Panc1 (cell line): ENCODE data around the gene PGD. TPM values are rescaled to one million over a fixed set of nuclear protein-coding genes. Genes with fewer than 3 reads are reported as not detected.

Source experiments
- ATAC-seq: fragments of 200-7000 bp; cut with Tn5 transposase; 2 replicates; pipeline ENCODE4 v1.9.1; 2020; ENCODE audit warnings: mild to moderate bottlenecking, moderate library complexity
- BruUV-seq: library from RNA; stranded (reverse); fragments of 400-500 nt; replicated peaks from 2 replicates; lab custom pipeline; 2021; lab: Mats Ljungman, UMichigan
- CTCF ChIA-PET: fragments of 300-600 bp; sonication (Branson Sonifier 250); formaldehyde crosslinking; loops from one replicate; lab custom pipeline; 2022; ENCODE audit warnings: antibody characterized with exemption; lab: Charles Lee
- POLR2A ChIA-PET: fragments of 300-600 bp; sonication (Branson Sonifier 250); formaldehyde crosslinking; loops from one replicate; lab custom pipeline; 2022; ENCODE audit warnings: antibody characterized with exemption; lab: Charles Lee
- DNase-seq: peaks from one replicate; pipeline ENCODE4 v3.0.0-alpha.2; 2010; ENCODE audit warnings: low read depth, low spot score
- H3K27ac ChIP-seq: 2 replicates; pipeline ENCODE4 v1.5.1; 2011; ENCODE audit warnings: mild to moderate bottlenecking, low read length, inconsistent platforms
- H3K27me3 ChIP-seq: fragments of 200-500 bp; sonication (Bioruptor generic); 2 replicates; pipeline ENCODE4 v1.6.0; 2014; ENCODE audit warnings: low read length, inconsistent platforms; ENCODE audit not compliant: control insufficient read depth, insufficient read depth
- H3K36me3 ChIP-seq: fragments of 200-500 bp; sonication (Bioruptor generic); 2 replicates; pipeline ENCODE4 v1.5.1; 2014; ENCODE audit warnings: inconsistent platforms, mild to moderate bottlenecking, low read length, moderate library complexity; ENCODE audit not compliant: control insufficient read depth, insufficient read depth
- H3K4me1 ChIP-seq: 2 replicates; pipeline ENCODE4 v1.5.1; 2011; ENCODE audit warnings: inconsistent platforms, mild to moderate bottlenecking, low read length, moderate library complexity; ENCODE audit not compliant: control insufficient read depth, insufficient read depth
- H3K4me3 ChIP-seq, 2 experiments: 2 replicates each; pipeline ENCODE4 v1.5.1; 2011 to 2012; ENCODE audit warnings: low read depth in 2 of 2, low read length in 2 of 2, mild to moderate bottlenecking in 2 of 2, inconsistent platforms in 1 of 2, moderate library complexity in 1 of 2
- H3K9me3 ChIP-seq: fragments of 200-500 bp; sonication (Bioruptor generic); 2 replicates; pipeline ENCODE4 v1.5.1; 2014; ENCODE audit warnings: low read depth, mild to moderate bottlenecking, inconsistent platforms, low read length, moderate library complexity; ENCODE audit not compliant: control insufficient read depth, insufficient read depth
- CTCF ChIP-seq: fragments of 450-650 bp; IDR thresholded peaks from 2 replicates; pipeline ENCODE4 v1.5.1; 2017; ENCODE audit warnings: mild to moderate bottlenecking
- POLR2AphosphoS5 ChIP-seq: IDR thresholded peaks from 2 replicates; pipeline ENCODE4 v1.6.1; 2012; ENCODE audit warnings: mild to moderate bottlenecking, low read depth, low read length, moderate library complexity
- REST ChIP-seq, 2 experiments: IDR thresholded peaks; 2 replicates each; pipeline ENCODE4 v1.6.1; 2011 to 2012; ENCODE audit warnings: low read depth in 2 of 2, control low read depth in 1 of 2, low read length in 1 of 2, mild to moderate bottlenecking in 1 of 2, moderate library complexity in 1 of 2; ENCODE audit not compliant: insufficient read depth in 1 of 2
- SIN3A ChIP-seq: IDR thresholded peaks from 2 replicates; pipeline ENCODE4 v1.6.1; 2012; ENCODE audit warnings: low read depth, mild to moderate bottlenecking, low read length, moderate library complexity, borderline replicate concordance; ENCODE audit not compliant: insufficient read depth
- TCF7L2 ChIP-seq: IDR thresholded peaks from 2 replicates; pipeline ENCODE4 v1.6.1; 2011; ENCODE audit warnings: mild to moderate bottlenecking, low read depth, low read length, inconsistent platforms
- in situ Hi-C: cut with HindIII; loops from 2 replicates; pipeline ENCODE4 v1.10.0; 2016; ENCODE audit warnings: low sequenced_read_pairs, low pct_unique_long_range_greater_than_20kb
- intact Hi-C: fragments of 100-400 bp; cut with micrococcal nuclease; formaldehyde crosslinking; loops from one replicate; pipeline ENCODE4 v1.10.0; 2022; ENCODE audit not compliant: unreplicated experiment
- total RNA-seq: library from RNA; stranded (reverse); gene quantifications from one replicate; pipeline ENCODE4 v1.2.1, GENCODE V29; 2021; ENCODE audit not compliant: unreplicated experiment

Gene PGD
- total RNA-seq, 1 experiment from 2014 or later: 158 TPM

GRCh38 chr1:10434590-10434989 is 35.7 kb downstream of the PGD start:
- Histone ChIP-seq H3K36me3 (no peaks in the 10 kb centered on the region), H3K27ac (no peak overlapping the region), H3K27me3 (no peaks in the 10 kb centered on the region), H3K4me1 (peaks cover 3% of the 10 kb centered on the region; the same call in 1 of the 2 replicates), H3K9me3 (no peaks in the 10 kb centered on the region), H3K4me3 (no peak overlapping the region)
- TF ChIP-seq SIN3A (no peak), REST (IDR thresholded peaks at IDR 0.05; ENCODE audit: insufficient read depth in 1 of 2, low read depth in 2 of 2, low read length in 1 of 2) (no peak), TCF7L2 (no peak), POLR2AphosphoS5 (no peak), CTCF (no peak)
- in situ Hi-C loops (no loop called here), intact Hi-C loops (no loop called here)
- no TSS peak for BruUV-seq
- ChIA-PET CTCF (no interaction called here), POLR2A (interaction anchor here (0.7 kb wide), 1 partner anchor 23 kb away, joined by 3 read pairs; no protein-coding TSS in a partner anchor)
- no peak for DNase-seq
- no peak for ATAC-seq

GRCh38 chr1:10437052-10437451 is 38.2 kb downstream of the PGD start:
- ChIA-PET POLR2A (interaction anchor here (0.6 to 0.7 kb wide), 3 partner anchors 15 to 737 kb away, joined by 3 to 5 read pairs (median 4); no protein-coding TSS in a partner anchor), CTCF (interaction anchor here (0.5 kb wide), 1 partner anchor 430 kb away, joined by 4 read pairs; no protein-coding TSS in a partner anchor)
- intact Hi-C loops (no loop called here), in situ Hi-C loops (no loop called here)
- Histone ChIP-seq H3K27me3 (no peaks in the 10 kb centered on the region), H3K4me3 (no peak overlapping the region), H3K9me3 (no peaks in the 10 kb centered on the region), H3K4me1 (0 out of 2 replicates have a peak, but pooled peaks cover 3% of the 10 kb centered on the region), H3K27ac (no peak overlapping the region), H3K36me3 (no peaks in the 10 kb centered on the region)
- ATAC-seq (no peak), DNase-seq (no peak)
- BruUV-seq: no TSS peak
- TF ChIP-seq REST (IDR thresholded peaks at IDR 0.05; ENCODE audit: insufficient read depth in 1 of 2, low read depth in 2 of 2, low read length in 1 of 2) (no peak), TCF7L2 (no peak), POLR2AphosphoS5 (no peak), CTCF (no peak), SIN3A (no peak)
